H9 (cell line): ENCODE measurements around the gene RAB31. TPM values are rescaled to one million over a fixed set of nuclear protein-coding genes. Genes with fewer than 3 reads are reported as not detected.

Experiments used
- DNase-seq: peaks from one replicate; pipeline ENCODE4 v3.0.0-alpha.2; 2017
- H2AFZ ChIP-seq: one replicate; pipeline ENCODE4 v1.6.1; 2013; ENCODE audit warnings: mild to moderate bottlenecking, low read length, control low read depth, moderate library complexity
- H2AK5ac ChIP-seq: 2 replicates; pipeline ENCODE4 v1.6.1; 2013; ENCODE audit warnings: low read length, control low read depth, mixed read lengths; ENCODE audit not compliant: insufficient read length
- H2BK120ac ChIP-seq: one replicate; pipeline ENCODE4 v1.6.1; 2013; ENCODE audit warnings: low read depth, mild to moderate bottlenecking, low read length, control low read depth, inconsistent platforms; ENCODE audit not compliant: poor library complexity, severe bottlenecking
- H2BK12ac ChIP-seq: 2 replicates; pipeline ENCODE4 v1.6.1; 2013; ENCODE audit warnings: low read length, control low read depth, mixed read lengths, low read depth; ENCODE audit not compliant: insufficient read length
- H2BK15ac ChIP-seq: 2 replicates; pipeline ENCODE4 v1.6.1; 2013; ENCODE audit warnings: low read depth, low read length, control low read depth
- H2BK20ac ChIP-seq: one replicate; pipeline ENCODE4 v1.6.1; 2013; ENCODE audit warnings: low read depth, mild to moderate bottlenecking, low read length, control low read depth, inconsistent platforms; ENCODE audit not compliant: poor library complexity, severe bottlenecking
- H2BK5ac ChIP-seq: 2 replicates; pipeline ENCODE4 v1.6.1; 2013; ENCODE audit warnings: low read length, control low read depth, mixed read lengths; ENCODE audit not compliant: insufficient read length
- H3K14ac ChIP-seq: 2 replicates; pipeline ENCODE4 v1.6.1; 2013; ENCODE audit warnings: low read length, control low read depth; ENCODE audit not compliant: insufficient read depth
- H3K18ac ChIP-seq: 2 replicates; pipeline ENCODE4 v1.6.1; 2013; ENCODE audit warnings: low read depth, mild to moderate bottlenecking, mixed read lengths, low read length, control low read depth; ENCODE audit not compliant: insufficient read length
- H3K23ac ChIP-seq: 2 replicates; pipeline ENCODE4 v1.6.1; 2013; ENCODE audit warnings: low read length, control low read depth, mixed read lengths, low read depth; ENCODE audit not compliant: insufficient read length
- H3K23me2 ChIP-seq: 2 replicates; pipeline ENCODE4 v1.6.1; 2013; ENCODE audit warnings: low read depth, mild to moderate bottlenecking, mixed read lengths, low read length, control low read depth; ENCODE audit not compliant: insufficient read length, poor library complexity, severe bottlenecking
- H3K27ac ChIP-seq: 2 replicates; pipeline ENCODE4 v1.5.1; 2013; ENCODE audit warnings: low read length, control low read depth, mixed read lengths, low read depth; ENCODE audit not compliant: insufficient read length
- H3K27me3 ChIP-seq: 2 replicates; pipeline ENCODE4 v1.6.1; 2013; ENCODE audit warnings: low read length, control low read depth, inconsistent platforms; ENCODE audit not compliant: insufficient read depth
- H3K4ac ChIP-seq: 2 replicates; pipeline ENCODE4 v1.6.1; 2013; ENCODE audit warnings: low read depth, mild to moderate bottlenecking, control low read depth, inconsistent platforms, low read length, moderate library complexity
- H3K4me1 ChIP-seq: 2 replicates; pipeline ENCODE4 v1.6.1; 2013; ENCODE audit warnings: low read length, control low read depth, inconsistent platforms; ENCODE audit not compliant: insufficient read depth
- H3K4me2 ChIP-seq: 2 replicates; pipeline ENCODE4 v1.6.1; 2013; ENCODE audit warnings: low read length, control low read depth, mixed read lengths; ENCODE audit not compliant: insufficient read length, insufficient read depth
- H3K56ac ChIP-seq: 2 replicates; pipeline ENCODE4 v1.6.1; 2013; ENCODE audit warnings: low read depth, mild to moderate bottlenecking, mixed read lengths, low read length, control low read depth; ENCODE audit not compliant: insufficient read length
- H3K79me1 ChIP-seq: 2 replicates; pipeline ENCODE4 v1.6.1; 2013; ENCODE audit warnings: low read depth, mild to moderate bottlenecking, moderate library complexity, low read length, control low read depth, inconsistent platforms; ENCODE audit not compliant: insufficient read depth, poor library complexity, severe bottlenecking
- H3K79me2 ChIP-seq: 2 replicates; pipeline ENCODE4 v1.6.1; 2013; ENCODE audit warnings: low read length, control low read depth, inconsistent platforms; ENCODE audit not compliant: insufficient read depth
- H3K9ac ChIP-seq: 2 replicates; pipeline ENCODE4 v1.6.1; 2013; ENCODE audit warnings: low read length, control low read depth, mixed read lengths; ENCODE audit not compliant: insufficient read length; ENCODE audit errors: extremely low read depth
- H3K9me3 ChIP-seq: one replicate; pipeline ENCODE4 v1.6.1; 2013; ENCODE audit warnings: low read depth, low read length, inconsistent platforms; ENCODE audit not compliant: control insufficient read depth
- H3T11ph ChIP-seq: one replicate; pipeline ENCODE4 v1.6.1; 2013; ENCODE audit warnings: mild to moderate bottlenecking, low read length, control low read depth, inconsistent platforms
- H4K20me1 ChIP-seq: one replicate; pipeline ENCODE4 v1.6.1; 2013; ENCODE audit not compliant: control insufficient read depth, insufficient read length, insufficient read depth
- H4K5ac ChIP-seq: 2 replicates; pipeline ENCODE4 v1.6.1; 2013; ENCODE audit warnings: low read depth, mild to moderate bottlenecking, mixed read lengths, low read length, control low read depth; ENCODE audit not compliant: insufficient read length
- H4K8ac ChIP-seq: replicated peaks from 2 replicates; pipeline ENCODE4 v1.6.1; 2013; ENCODE audit warnings: low read length, control low read depth, mixed read lengths, low read depth; ENCODE audit not compliant: insufficient read length
- H4K91ac ChIP-seq: 2 replicates; pipeline ENCODE4 v1.6.1; 2013; ENCODE audit warnings: low read depth, mild to moderate bottlenecking, moderate library complexity, mixed read lengths, low read length, control low read depth; ENCODE audit not compliant: insufficient read length
- H3K27ac Mint-ChIP-seq, 3 experiments: 2 replicates in 2 of 3; 3 replicates in 1 of 3; pipeline ENCODE4 v1.8.0; 2020 to 2021; ENCODE audit warnings: mixed read lengths in 3 of 3, mild to moderate bottlenecking in 1 of 3, moderate library complexity in 1 of 3
- H3K27me3 Mint-ChIP-seq: 2 replicates; pipeline ENCODE4 v1.8.0; 2021; ENCODE audit warnings: low read depth, mild to moderate bottlenecking, moderate library complexity, mixed read lengths
- H3K36me3 Mint-ChIP-seq, 3 experiments: 2 replicates in 2 of 3; 3 replicates in 1 of 3; pipeline ENCODE4 v1.8.0; 2020 to 2021; ENCODE audit warnings: low read depth in 3 of 3, mixed read lengths in 3 of 3; ENCODE audit not compliant: insufficient read depth in 1 of 3
- H3K4me1 Mint-ChIP-seq, 2 experiments: 2 replicates each; pipeline ENCODE4 v1.8.0; 2020; ENCODE audit warnings: mixed read lengths in 2 of 2
- H3K4me3 Mint-ChIP-seq, 2 experiments: 2 replicates in 1 of 2; 3 replicates in 1 of 2; pipeline ENCODE4 v1.8.0; 2020 to 2021; ENCODE audit warnings: mild to moderate bottlenecking in 2 of 2, mixed read lengths in 2 of 2, moderate library complexity in 1 of 2
- H3K9me3 Mint-ChIP-seq, 2 experiments: 2 replicates in 1 of 2; 3 replicates in 1 of 2; pipeline ENCODE4 v1.8.0; 2020; ENCODE audit warnings: mild to moderate bottlenecking in 2 of 2, mixed read lengths in 2 of 2, moderate library complexity in 1 of 2
- WGBS: extraction: QIAGEN DNeasy Blood & Tissue Kit; methylation state at CpG from one replicate; pipeline ENCODE4 v1.1.7; 2013; ENCODE audit warnings: missing lambda C conversion rate, low lambda C conversion rate, mixed read lengths; ENCODE audit not compliant: insufficient read length; ENCODE audit errors: extremely low coverage; 5-methylcytosine and 5-hydroxymethylcytosine counted together
- total RNA-seq: library from RNA; stranded (reverse); gene quantifications from 2 replicates; pipeline ENCODE4 v1.2.1, GENCODE V29; 2021
- TF ChIP-seq, protein P1 (sequence below): fragments of 200-600 bp; sonication (generic); conservative IDR thresholded peaks from 3 replicates; pipeline ENCODE4 v1.8.0; 2021; ENCODE audit warnings: antibody characterized with exemption, mild to moderate bottlenecking

Gene RAB31
- total RNA-seq, 1 experiment from 2014 or later: 22.4 TPM

DNA sequence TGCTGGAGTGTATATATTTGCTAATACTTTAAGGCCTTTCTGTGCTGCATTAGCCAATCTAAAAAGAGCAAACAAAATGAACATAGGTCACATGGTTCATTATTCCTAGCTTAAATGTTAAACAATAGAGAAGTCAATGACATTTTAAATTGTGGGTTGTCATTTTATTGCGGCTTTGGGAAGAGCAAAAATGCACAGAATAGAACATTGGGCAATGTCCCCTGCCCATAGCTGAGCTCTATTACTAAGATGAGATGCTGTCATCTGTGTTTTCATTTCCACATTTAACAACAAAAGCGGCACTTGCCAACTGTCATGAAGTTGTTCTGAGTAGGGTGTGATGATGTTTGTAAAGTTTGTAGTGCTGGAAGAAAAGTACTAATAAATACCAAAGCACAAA is 202.6 kb downstream of the RAB31 start:
- H3K79me1 ChIP-seq: no peaks in the 10 kb centered on the region
- peaks cover 9% of the 10 kb centered on the region; the same call in 1 of the 2 replicates for H3K79me2 ChIP-seq
- no peak overlapping the region for H2AK5ac ChIP-seq
- H3K27me3 ChIP-seq: no peaks in the 10 kb centered on the region
- no peak for DNase-seq
- TF ChIP-seq, protein P1, sequence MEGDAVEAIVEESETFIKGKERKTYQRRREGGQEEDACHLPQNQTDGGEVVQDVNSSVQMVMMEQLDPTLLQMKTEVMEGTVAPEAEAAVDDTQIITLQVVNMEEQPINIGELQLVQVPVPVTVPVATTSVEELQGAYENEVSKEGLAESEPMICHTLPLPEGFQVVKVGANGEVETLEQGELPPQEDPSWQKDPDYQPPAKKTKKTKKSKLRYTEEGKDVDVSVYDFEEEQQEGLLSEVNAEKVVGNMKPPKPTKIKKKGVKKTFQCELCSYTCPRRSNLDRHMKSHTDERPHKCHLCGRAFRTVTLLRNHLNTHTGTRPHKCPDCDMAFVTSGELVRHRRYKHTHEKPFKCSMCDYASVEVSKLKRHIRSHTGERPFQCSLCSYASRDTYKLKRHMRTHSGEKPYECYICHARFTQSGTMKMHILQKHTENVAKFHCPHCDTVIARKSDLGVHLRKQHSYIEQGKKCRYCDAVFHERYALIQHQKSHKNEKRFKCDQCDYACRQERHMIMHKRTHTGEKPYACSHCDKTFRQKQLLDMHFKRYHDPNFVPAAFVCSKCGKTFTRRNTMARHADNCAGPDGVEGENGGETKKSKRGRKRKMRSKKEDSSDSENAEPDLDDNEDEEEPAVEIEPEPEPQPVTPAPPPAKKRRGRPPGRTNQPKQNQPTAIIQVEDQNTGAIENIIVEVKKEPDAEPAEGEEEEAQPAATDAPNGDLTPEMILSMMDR: no peak
- no peak overlapping the region for H2BK5ac ChIP-seq
- H3K9me3 ChIP-seq: no peaks in the 10 kb centered on the region
- peaks cover 14 to 16% of the 10 kb centered on the region in 2 experiments for H3K4me1 Mint-ChIP-seq
- H3K27me3 Mint-ChIP-seq: no peaks in the 10 kb centered on the region; the same call in 1 of the 2 replicates
- no peak overlapping the region for H4K91ac ChIP-seq
- no peaks in the 10 kb centered on the region for H4K20me1 ChIP-seq
- no peak overlapping the region for H3K4ac ChIP-seq
- H3K4me1 ChIP-seq: no peaks in the 10 kb centered on the region
- H3K56ac ChIP-seq: no peak overlapping the region
- no peak overlapping the region for H3K27ac ChIP-seq
- H3T11ph ChIP-seq: no peak overlapping the region
- no peak overlapping the region for H4K8ac ChIP-seq
- no peak overlapping the region for H3K18ac ChIP-seq
- no peak overlapping the region for H3K4me2 ChIP-seq
- no peaks in the 10 kb centered on the region for H3K36me3 Mint-ChIP-seq
- no peak overlapping the region for H2BK120ac ChIP-seq
- H3K4me3 Mint-ChIP-seq: no peak overlapping the region
- no CpG with 5 or more reads among the region's 2 CpGs for WGBS
- no peak overlapping the region for H2BK15ac ChIP-seq
- H2AFZ ChIP-seq: no peak overlapping the region
- peaks cover 4% of the 10 kb centered on the region for H3K23me2 ChIP-seq
- H2BK12ac ChIP-seq: no peak overlapping the region
- no peak overlapping the region for H3K23ac ChIP-seq
- H3K9ac ChIP-seq: no peak overlapping the region
- 0 out of 5 replicates have a peak, but pooled peaks cover 0 to 3% of the 10 kb centered on the region in 2 experiments for H3K9me3 Mint-ChIP-seq
- H3K14ac ChIP-seq: no peak overlapping the region
- H2BK20ac ChIP-seq: no peak overlapping the region
- H3K27ac Mint-ChIP-seq: no peak overlapping the region
- H4K5ac ChIP-seq: no peak overlapping the region
